Measurements from ENCODE around the gene HMGXB4. TPM values are rescaled to one million over a fixed set of nuclear protein-coding genes. Genes with fewer than 3 reads are reported as not detected.
"Not testable (repeated sequence)": the region's sequence is repeated elsewhere in the genome, so short reads cannot be mapped to it uniquely, and the experiment has no call there.

Gene HMGXB4
- total RNA-seq, 2 donors from 2014 or later, result 16.9 to 19.7 TPM

GRCh38 chr22:35244507-35244906 is 12.8 kb upstream of the HMGXB4 start:
- intact Hi-C loops (cut with DNase I, micrococcal nuclease); DNase-seq: not testable (repeated sequence)

DNA sequence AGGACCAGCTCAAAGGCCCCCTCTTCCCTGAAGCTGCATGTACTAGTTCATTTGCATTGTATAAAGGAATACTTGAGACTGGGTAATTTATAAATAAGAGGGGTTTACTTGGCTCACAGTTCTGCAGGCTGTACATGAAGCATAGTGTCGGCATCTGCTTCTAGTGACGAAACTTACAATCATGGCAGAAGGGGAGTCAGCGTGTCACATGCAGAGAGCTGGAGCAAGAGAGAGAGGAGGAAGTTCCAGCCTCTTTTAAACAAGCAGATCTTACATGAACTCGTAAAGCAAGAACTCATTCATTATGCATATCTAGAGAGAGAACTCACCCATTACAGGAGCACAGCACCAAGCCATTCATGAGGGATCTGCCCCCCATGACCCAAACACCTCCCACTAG is 7.1 kb upstream of the HMGXB4 start:
- DNase-seq (no peak), ATAC-seq (no peak)
- intact Hi-C loops (cut with DNase I, micrococcal nuclease), result no loop called here

More at GRCh38 chr22:35244507-35244906, 12.8 kb upstream of the HMGXB4 start:
- not testable (repeated sequence) for ATAC-seq

GRCh38 chr22:35253946-35254345 is 3.3 kb upstream of the HMGXB4 start:
- DNase-seq, result no peak
- ATAC-seq, result no peak
- intact Hi-C loops (cut with DNase I, micrococcal nuclease), result no loop called here

DNA sequence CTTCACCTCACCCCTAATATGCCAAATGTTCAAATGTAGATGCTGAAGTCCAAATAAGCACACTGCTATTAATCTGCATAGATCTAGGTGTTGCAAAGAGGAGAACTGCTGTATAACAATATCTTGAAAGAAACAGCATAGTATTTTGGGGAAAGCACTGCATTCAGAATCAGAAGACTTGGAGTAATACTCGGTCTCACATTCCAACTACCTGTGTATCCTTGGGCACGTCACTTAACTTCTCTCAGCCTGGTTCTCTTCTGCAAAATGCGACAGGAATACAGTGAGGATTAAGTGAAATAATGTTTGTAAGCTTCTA is 332 bp upstream of the HMGXB4 start:
- no peak for DNase-seq
- peak; percentile 15 for ATAC-seq
- intact Hi-C loops (cut with DNase I, micrococcal nuclease), result no loop called here

- ATAC-seq, result peak; percentile 36
- intact Hi-C loops (cut with DNase I, micrococcal nuclease), result no loop called here
- peak; percentile 31 to 33 for DNase-seq
Measured at GRCh38 chr22:35258191-35258988, 1.1 kb downstream of the HMGXB4 start.

- intact Hi-C loops (cut with DNase I, micrococcal nuclease), result no loop called here
- no peak for ATAC-seq
- DNase-seq, result no peak
Measured at GRCh38 chr22:35264986-35265385, 7.7 kb downstream of the HMGXB4 start.

- ATAC-seq, result peak; percentile 90
- intact Hi-C loops (cut with DNase I, micrococcal nuclease), result no loop called here
- DNase-seq, result no peak
Measured at GRCh38 chr22:35266277-35266676, 9.0 kb downstream of the HMGXB4 start.

DNA sequence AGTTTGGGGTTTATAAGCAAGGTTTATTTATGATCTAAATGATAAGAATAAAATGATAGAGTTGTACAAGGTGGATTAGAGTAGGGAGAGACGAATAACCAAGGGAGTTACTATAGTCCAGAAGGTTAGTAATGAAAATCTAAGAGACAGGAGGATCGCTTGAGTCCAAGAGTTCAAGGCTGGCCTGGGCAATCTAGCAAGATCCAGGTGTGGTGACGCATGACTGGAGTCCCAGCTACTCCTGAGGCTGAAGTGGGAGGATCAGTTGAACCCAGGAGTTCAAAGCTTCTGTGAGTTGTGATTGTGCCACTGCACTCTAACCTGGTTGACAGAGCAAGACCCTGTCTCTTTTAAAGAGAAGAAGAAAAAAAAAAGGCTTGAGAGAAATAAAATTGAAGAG is 12.3 kb downstream of the HMGXB4 start:
- ATAC-seq, result peak; percentile 57
- DNase-seq, result no peak
- intact Hi-C loops (cut with DNase I, micrococcal nuclease), result no loop called here

GRCh38 chr22:35274154-35274871 is 17.0 kb downstream of the HMGXB4 start:
- intact Hi-C loops (cut with DNase I, micrococcal nuclease), result no loop called here
- ATAC-seq (no peak), DNase-seq (no peak)

GRCh38 chr22:35275580-35275979 is 18.3 kb downstream of the HMGXB4 start:
- ATAC-seq, result no peak
- no peak for DNase-seq
- intact Hi-C loops (cut with DNase I, micrococcal nuclease), result no loop called here

- intact Hi-C loops (cut with DNase I, micrococcal nuclease), result no loop called here
- DNase-seq (no peak), ATAC-seq (no peak)
Measured at GRCh38 chr22:35276019-35276418, 18.7 kb downstream of the HMGXB4 start.

- DNase-seq (no peak), ATAC-seq (no peak)
- intact Hi-C loops (cut with DNase I, micrococcal nuclease), result no loop called here
Measured at GRCh38 chr22:35288116-35288515, 30.8 kb downstream of the HMGXB4 start.

DNA sequence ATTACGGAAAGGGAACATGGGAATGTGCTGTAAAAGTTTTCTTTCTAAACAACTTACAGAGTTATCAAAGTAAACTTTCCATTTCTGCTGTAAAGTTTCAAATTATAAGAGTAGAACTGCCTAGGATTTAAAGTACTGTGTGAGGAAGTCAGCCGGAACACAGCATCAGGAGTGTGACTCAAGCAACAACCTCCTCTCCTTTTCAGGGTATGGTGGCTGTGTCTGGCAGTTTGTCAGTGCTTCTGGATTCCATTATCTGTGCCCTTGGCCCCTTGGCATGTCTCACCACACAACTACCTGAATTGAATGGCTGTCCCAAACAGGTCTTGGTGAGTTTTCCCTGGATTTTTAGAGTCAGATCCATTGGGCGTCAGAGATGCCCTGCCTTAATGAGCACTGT is 35.5 kb downstream of the HMGXB4 start:
- intact Hi-C loops (cut with DNase I, micrococcal nuclease), result no loop called here
- ATAC-seq, result no peak

DNA sequence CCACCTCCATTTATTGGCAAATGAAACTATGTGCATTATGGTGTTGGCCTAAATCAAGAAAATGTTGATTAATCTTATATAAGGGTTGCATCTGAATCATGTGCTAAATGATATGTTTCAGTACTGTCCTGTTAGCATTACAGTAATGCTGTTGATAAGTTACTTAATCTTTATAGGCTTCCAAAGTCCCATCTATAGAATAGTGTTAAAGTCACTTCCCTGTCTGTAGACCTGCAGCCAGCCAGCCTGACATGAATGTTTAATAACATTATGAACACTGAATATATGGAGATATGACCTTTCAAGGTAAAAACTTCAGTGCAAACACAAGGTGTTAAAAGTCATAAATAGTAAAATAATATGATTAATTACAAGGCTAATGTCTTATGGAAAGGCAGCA is 38.8 kb downstream of the HMGXB4 start:
- DNase-seq, result no peak
- intact Hi-C loops (cut with DNase I, micrococcal nuclease), result no loop called here
- ATAC-seq, result no peak

More for the DNA sequence above, 35.5 kb downstream of the HMGXB4 start:
- no peak for DNase-seq

- ATAC-seq, result peak; percentile 13
- peak in 1 of 2 donors; percentile 24 for DNase-seq
- intact Hi-C loops (cut with DNase I, micrococcal nuclease), result no loop called here
Measured at GRCh38 chr22:35299217-35299672, 42.0 kb downstream of the HMGXB4 start.

DNA sequence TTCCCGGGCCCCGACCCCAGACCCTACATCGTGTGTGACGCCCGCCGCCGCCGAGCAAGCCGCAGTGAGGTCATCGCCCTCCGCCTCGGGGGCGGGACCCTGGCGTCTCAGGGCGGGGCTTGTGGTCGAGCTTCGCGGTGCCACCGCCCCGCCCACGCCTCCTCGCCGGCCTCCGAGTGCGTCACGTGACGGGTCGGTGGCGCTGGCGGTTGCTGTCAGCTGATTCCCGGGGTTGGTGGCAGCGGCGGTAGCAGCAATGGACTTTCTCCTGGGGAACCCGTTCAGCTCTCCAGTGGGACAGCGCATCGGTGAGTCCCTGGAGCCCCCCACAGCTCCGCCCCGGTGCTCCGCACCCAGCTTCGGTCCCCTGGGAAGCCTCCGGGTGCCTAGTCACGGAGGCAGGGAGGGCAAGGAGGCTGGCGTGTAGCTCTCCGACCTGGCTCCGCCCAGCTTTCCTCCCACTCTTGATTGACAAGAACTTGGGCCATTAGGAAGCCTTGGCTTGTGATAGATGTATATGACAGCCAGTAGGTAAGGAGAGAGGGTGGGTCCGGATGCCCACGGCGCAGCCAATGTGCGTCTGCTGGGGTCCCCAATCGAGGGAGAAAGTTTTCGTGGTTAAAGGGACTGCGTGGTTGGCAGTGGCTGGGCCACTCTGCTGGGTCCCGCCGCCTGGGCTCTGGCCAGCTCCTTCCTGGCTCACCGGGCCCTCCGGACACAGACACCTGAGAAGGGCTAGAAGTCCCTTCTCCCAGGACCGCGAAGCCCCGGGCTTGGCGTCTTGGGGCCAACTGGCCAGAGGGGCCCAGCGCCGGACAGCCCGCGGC is 42.6 kb downstream of the HMGXB4 start, which contains the start of gene TOM1:
TOM1 (plus strand) TSS at position 222 of the 827 bp plus-strand sequence; CDS start at position 257, 35 bp downstream.
- intact Hi-C loops (cut with DNase I, micrococcal nuclease), result no loop called here
- ATAC-seq (peak; percentile 89), DNase-seq (peak; percentile 96 to 99)

DNA sequence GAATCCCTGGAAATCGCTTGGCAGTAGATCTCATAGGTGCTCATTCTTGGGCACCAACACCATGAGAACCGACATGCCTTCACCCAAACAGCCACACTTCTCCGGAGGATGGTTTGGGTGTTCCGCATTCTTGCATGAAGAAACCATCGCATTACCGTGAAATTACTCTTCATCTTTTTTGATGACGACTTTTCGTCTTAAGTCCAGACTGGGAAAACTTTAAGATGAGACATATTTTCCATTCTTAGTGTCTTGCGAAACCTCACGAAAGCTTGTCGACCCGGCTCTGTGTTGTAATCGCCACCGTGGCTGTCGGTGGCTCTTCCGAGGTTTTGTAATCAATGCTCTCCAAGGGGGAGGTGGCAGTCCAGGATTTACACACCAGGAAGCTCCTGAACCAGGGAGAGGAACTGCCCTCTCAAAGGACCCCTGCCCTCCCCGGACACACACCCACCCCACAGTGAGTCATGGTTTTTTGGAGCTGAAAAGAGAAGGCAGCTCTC is 44.1 kb downstream of the HMGXB4 start:
- intact Hi-C loops (cut with DNase I, micrococcal nuclease), result no loop called here
- ATAC-seq (no peak), DNase-seq (no peak)

DNA sequence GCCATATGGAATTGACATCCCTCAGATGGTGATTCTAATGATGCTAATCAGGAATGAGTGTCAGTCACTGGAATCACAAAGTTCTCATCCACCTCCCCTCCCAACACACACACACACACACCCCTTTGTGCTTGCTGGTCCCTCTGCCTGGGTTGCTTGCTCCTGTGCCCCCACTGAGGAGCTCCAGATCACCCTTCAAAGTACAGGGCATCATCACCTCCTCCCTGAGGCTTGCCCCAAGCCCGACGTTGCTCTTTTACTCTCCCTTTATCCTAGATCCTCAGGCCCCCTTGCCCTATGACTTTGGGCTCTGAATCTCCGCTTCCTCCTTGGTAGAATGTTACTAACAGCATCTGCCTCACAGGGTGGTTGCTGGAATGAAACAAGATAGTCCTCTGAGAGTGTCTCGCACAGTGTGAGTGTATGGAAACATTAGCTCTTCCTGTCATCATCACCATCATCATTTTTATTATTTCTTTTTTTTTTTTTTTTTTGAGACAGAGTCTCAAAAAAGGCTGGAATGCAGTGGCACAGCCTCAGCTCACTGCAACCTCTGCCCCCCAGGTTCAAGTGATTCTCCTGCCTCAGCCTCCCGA is 45.8 kb downstream of the HMGXB4 start:
- DNase-seq, result no peak
- intact Hi-C loops (cut with DNase I, micrococcal nuclease), result no loop called here
- ATAC-seq, result no peak
